Measurements from ENCODE around the gene ADGRG6.

- TF ChIP-seq POLR2AphosphoS5 (IDR thresholded peaks at IDR 0.05; ENCODE audit: low read depth, low read length) = no peak
- no peak for TF ChIP-seq TAF1 (IDR thresholded peaks at IDR 0.05; ENCODE audit: borderline replicate concordance, insufficient read depth, low read length)
- no peak for TF ChIP-seq SIN3A (IDR thresholded peaks at IDR 0.05; ENCODE audit: borderline replicate concordance, insufficient read depth, low read length)
Observed at GRCh38 chr6:142448091-142448729, 146.4 kb downstream of the ADGRG6 start.
